Mesodermal cell (in vitro differentiated cells): ENCODE measurements around the gene TRPM8.

Source experiments
- H3K27ac ChIP-seq: 2 replicates; pipeline ENCODE4 v1.7.0; 2013; ENCODE audit warnings: mild to moderate bottlenecking, low read depth, low read length, moderate library complexity; ENCODE audit not compliant: severe bottlenecking
- H3K36me3 ChIP-seq: 2 replicates; pipeline ENCODE4 v1.7.1; 2013; ENCODE audit warnings: mild to moderate bottlenecking, low read length, moderate library complexity; ENCODE audit not compliant: control insufficient read depth, insufficient read depth
- H3K4me1 ChIP-seq: one replicate; pipeline ENCODE4 v1.7.1; 2013; ENCODE audit warnings: mild to moderate bottlenecking, low read length; ENCODE audit not compliant: insufficient read depth, control insufficient read depth, poor library complexity, severe bottlenecking
- H3K4me3 ChIP-seq: 2 replicates; pipeline ENCODE4 v1.7.0; 2013; ENCODE audit warnings: low read length, control low read depth, mild to moderate bottlenecking; ENCODE audit not compliant: insufficient read depth, poor library complexity, severe bottlenecking; ENCODE audit errors: extremely low read depth
- H3K9me3 ChIP-seq: 2 replicates; pipeline ENCODE4 v1.7.1; 2013; ENCODE audit warnings: mild to moderate bottlenecking, low read length, moderate library complexity; ENCODE audit not compliant: control insufficient read depth
- WGBS, 2 experiments: methylation state at CpG; one replicate each; pipeline ENCODE4 v1.1.5; 2013; ENCODE audit warnings: missing lambda C conversion rate in 2 of 2; ENCODE audit not compliant: insufficient coverage in 2 of 2; 5-methylcytosine and 5-hydroxymethylcytosine counted together

The TRPM8 gene

DNA sequence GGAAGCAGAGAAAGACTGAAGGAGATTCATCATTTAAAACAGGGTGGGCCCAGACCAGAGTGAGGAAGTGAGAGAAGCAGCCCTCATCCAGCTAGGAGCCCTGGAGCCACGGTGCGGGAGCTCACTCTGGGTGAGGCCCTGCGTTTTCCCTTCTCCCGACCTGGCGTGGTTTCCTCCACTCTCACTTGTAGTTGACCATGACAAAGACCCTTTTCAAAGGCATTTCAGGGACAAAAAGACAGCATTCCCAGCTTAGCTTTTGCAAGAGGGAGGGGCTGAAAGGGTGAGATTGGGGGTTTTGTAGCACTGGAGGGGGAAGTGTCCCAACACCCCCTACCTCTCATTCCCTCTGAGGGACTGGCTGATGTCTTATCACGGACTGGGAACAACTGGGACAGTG, 56.6 kb downstream of the TRPM8 start:
- Histone ChIP-seq H3K4me1 (peaks cover 27% of the 10 kb centered on the region), H3K27ac (peak overlapping the region; percentile 53), H3K4me3 (no peak overlapping the region), H3K36me3 (no peaks in the 10 kb centered on the region), H3K9me3 (no peaks in the 10 kb centered on the region)
- 75 to 80% methylated on average over 2 to 3 of the region's 6 CpGs for WGBS, 2 experiments

DNA sequence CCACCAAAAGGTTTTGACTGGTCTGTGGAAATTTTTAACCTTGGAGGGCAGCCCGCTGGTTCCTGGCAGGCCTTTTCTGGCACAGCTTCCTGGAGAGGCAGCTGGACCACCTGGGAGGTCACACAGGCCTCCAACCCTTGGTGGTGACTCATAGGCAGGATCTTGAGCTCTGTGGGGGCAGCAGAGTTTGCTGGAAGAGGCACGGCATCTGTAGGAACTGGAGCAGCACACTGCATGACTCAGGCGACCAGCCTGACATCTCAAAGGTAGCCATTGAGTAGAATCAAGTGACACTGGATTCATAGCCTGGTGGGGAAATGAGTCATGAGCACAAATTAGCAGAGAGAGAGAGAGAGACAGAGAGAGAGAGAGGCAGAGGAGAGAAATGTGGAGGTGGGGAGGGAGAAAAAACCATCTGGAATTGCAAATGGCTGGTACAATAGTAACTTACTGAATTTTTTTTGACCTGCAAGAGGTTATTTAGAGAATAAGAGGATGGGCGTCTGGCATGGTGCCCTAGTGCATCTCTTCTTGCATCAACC, 57.4 kb downstream of the TRPM8 start:
- 50% methylated on average over 4 of the region's 4 CpGs for WGBS, 2 experiments
- Histone ChIP-seq H3K4me1 (peaks cover 27% of the 10 kb centered on the region), H3K27ac (peak overlapping the region; percentile 57), H3K36me3 (no peaks in the 10 kb centered on the region), H3K9me3 (no peaks in the 10 kb centered on the region), H3K4me3 (no peak overlapping the region)

DNA sequence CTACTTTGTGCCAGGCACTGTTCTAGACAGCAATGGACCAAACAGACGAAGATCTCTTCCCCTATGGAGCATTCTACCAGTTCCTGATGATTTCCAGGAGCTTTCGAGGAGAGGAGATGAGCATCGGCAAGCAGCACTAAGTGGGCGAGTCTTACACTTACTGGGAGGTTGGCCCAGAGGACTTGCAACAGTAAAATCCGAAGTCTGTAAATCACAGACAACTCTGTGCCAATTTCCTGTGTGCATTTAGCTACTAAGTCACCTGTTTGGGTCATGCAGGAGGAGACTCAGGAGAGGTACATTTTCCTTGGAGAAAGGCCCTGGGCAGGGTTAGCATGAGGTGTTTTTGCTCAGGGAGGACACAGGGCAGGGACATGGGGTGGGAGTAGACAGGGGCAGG, 58.9 kb downstream of the TRPM8 start:
- Histone ChIP-seq H3K27ac (no peak overlapping the region), H3K4me3 (no peak overlapping the region), H3K9me3 (no peaks in the 10 kb centered on the region), H3K4me1 (peaks cover 27% of the 10 kb centered on the region), H3K36me3 (no peaks in the 10 kb centered on the region)
- 88 to 98% methylated on average over 4 to 5 of the region's 5 CpGs for WGBS, 2 experiments

DNA sequence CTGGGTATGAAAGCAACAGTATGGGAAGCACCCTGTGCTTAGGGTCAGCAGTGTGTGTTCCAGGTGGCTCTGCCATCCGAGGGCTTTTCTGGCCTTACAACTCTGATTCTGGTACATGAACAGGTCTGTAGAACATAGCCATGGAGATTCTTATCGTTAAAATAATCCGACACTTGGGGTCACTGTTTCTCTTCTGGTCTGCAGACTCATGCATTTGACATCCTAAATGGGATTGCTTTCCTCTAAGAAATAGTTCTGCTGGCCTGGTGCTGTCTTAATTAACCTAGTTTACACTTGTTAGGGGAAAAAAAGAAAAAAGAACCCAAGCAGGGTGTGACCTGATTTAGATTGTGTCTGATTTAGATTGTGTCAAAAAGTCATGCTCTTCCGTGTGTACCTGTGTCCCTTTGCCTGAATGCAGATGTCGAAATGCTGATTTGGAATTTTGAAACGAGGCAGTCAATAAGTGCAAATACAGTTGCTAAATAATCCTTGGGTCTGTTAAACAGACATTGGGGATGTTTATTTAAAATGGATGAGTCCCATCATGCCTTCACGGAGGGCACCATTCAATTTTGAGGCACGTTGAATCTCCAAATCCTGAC, 59.6 kb downstream of the TRPM8 start:
- 62 to 68% methylated on average over 8 of the region's 8 CpGs for WGBS, 2 experiments
- H3K4me1 ChIP-seq = peaks cover 31% of the 10 kb centered on the region
- H3K4me3 ChIP-seq = no peak overlapping the region
- H3K27ac ChIP-seq = no peak overlapping the region
- no peaks in the 10 kb centered on the region for H3K9me3 ChIP-seq
- no peaks in the 10 kb centered on the region for H3K36me3 ChIP-seq

DNA sequence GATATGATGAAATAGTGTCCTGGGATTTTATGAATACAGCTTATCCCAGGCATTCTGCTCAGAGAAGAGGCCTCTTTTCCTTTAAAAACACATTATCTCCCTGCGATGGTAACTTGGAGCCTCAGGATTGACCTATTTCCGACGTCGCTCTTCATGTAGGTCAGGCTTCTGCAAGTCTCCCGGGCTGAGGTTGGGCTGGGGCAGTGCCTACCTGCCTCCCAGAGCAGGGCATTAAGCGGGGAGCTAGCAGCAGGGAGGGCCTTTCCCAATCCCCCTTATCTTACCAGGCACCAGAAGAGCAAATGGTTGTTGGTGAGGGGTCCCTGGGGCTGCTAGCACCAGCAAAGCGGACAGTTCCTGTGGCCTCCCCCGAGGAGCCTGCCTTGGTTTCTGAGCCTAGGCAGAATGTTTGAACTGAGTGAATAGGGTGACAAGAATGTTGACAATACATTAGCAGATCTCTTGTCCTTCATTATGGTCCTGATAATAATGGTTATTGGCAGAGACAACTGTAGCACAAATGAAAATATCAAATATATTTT, 60.2 kb downstream of the TRPM8 start:
- no peak overlapping the region for H3K4me3 ChIP-seq
- H3K27ac ChIP-seq = no peak overlapping the region
- no peaks in the 10 kb centered on the region for H3K36me3 ChIP-seq
- no peaks in the 10 kb centered on the region for H3K9me3 ChIP-seq
- 80 to 100% methylated on average over 1 to 3 of the region's 8 CpGs for WGBS, 2 experiments
- peaks cover 32% of the 10 kb centered on the region for H3K4me1 ChIP-seq

DNA sequence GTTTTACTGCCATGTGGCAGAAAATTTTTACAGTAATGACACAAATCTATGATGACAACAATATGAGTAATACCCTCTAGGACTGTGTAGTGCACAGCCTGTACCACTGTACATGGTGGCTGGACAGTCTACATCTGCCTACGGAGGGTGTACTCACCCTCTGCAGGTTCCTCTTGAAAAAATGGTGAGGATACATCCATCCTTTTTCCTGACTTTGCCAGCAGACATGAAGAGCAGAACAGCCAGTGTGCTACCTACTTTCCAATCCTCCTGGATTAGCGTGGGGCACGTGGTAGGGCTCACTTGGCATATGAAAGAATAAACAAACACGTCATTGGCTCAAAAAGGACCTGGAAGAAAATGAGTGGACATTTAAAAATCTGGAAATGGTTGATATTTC, 62.6 kb downstream of the TRPM8 start:
- H3K4me1 ChIP-seq = peaks cover 21% of the 10 kb centered on the region
- 42 to 83% methylated on average over 2 to 3 of the region's 4 CpGs for WGBS, 2 experiments
- H3K4me3 ChIP-seq = no peak overlapping the region
- H3K36me3 ChIP-seq = no peaks in the 10 kb centered on the region
- no peak overlapping the region for H3K27ac ChIP-seq
- no peaks in the 10 kb centered on the region for H3K9me3 ChIP-seq

DNA sequence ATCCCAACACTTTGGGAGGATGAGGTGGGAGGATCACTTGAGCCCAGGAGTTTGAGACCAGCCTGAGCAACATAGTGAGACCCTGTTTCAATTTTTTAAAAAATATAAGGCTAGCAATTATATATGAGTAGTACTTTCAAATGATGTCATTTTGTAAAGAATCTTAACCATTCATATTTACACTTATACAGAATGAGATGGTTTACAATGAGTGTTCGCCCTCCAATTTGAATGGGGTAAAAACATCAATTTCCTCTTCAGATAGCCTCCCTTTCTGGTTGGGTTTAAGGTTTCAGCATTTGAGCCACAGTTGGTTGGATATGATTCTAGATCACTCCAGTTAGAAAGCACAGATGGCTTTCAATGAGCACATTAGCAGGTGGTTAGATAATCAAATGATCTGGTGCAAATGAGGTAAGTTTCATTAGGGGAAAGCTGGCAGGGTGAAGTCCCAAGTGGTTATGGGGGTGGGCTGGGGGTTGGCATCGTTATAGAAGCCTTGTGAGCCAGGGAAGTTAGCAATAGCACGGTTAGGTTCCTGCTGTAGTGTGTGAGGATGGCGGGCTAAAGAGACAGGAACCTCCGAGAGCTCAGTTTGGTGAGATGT, 63.9 kb downstream of the TRPM8 start:
- H3K9me3 ChIP-seq = no peaks in the 10 kb centered on the region
- WGBS, 2 experiments = 81 to 89% methylated on average over 3 to 4 of the region's 5 CpGs
- H3K27ac ChIP-seq = no peak overlapping the region
- no peak overlapping the region for H3K4me3 ChIP-seq
- peaks cover 8% of the 10 kb centered on the region for H3K4me1 ChIP-seq
- no peaks in the 10 kb centered on the region for H3K36me3 ChIP-seq

DNA sequence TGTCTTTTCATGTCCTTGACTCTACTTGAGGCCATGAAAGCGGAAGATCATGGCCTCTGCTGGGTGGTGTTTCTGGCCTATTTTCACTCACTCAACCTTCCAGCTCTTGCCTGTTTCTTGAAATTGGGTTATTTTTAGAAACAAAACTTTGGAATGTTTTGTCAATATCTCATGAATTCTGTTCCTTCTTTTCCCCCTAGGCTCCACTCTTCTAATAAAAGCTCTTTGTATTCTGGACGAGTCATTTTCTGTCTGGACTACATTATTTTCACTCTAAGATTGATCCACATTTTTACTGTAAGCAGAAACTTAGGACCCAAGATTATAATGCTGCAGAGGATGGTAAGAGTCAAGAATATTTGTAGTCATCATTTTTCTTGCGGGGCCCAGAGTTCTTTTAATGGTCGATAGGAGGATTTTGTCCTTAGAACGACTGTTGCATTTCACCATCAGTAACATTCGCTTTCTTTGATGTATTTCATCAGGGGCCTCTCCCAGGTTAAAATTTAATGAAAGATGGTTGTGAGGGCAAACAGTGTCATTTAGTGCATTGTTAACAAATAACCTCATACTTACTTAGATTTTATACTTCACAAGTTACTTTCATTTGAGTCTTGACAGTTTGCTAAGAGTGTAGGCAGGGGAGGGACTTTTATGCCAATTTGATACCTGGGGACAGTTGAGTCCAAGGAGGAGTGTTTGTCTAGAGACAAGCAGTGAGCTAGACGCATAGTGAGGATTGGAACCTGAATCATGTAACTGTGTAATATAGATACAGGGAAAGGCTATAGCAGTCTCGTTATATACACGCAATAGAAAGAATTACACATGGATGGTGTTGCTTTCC, 64.6 kb downstream of the TRPM8 start:
- no peak overlapping the region for H3K4me3 ChIP-seq
- WGBS, 2 experiments = 97 to 100% methylated on average over 3 to 5 of the region's 9 CpGs
- no peak overlapping the region for H3K27ac ChIP-seq
- H3K36me3 ChIP-seq = no peaks in the 10 kb centered on the region
- no peaks in the 10 kb centered on the region for H3K9me3 ChIP-seq
- peaks cover 5% of the 10 kb centered on the region for H3K4me1 ChIP-seq

DNA sequence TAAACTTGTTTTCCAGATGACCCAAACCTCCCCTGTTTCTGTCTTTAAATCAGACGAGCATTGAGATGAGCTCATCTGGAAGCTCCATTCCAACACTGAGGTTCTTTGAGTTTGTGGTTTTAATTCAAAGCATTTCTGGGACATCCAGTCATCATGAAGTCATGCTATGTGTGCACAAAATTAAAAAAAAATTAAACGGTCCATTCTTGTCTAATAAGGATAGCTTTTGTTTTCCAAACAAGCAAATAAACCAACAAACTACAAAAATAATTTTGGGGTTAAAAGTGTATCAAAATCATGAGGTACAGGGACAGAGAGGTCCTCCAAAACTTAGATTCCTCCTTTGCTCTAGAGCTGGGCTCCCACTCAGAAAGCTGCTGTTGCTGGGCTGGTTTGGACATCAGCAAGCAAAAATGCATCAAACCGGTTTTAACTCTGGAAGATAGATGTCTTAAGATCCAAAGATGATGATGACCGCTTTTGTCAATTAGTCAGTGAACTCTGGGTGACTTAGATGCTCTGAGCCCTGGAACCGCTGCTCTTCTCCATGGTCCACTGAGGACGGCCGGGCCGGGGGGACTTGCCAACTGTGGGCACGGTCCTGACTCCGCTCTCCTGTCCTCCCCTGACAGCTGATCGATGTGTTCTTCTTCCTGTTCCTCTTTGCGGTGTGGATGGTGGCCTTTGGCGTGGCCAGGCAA, 65.4 kb downstream of the TRPM8 start:
- Histone ChIP-seq H3K36me3 (no peaks in the 10 kb centered on the region), H3K4me3 (no peak overlapping the region), H3K27ac (no peak overlapping the region), H3K9me3 (no peaks in the 10 kb centered on the region), H3K4me1 (peaks cover 5% of the 10 kb centered on the region)
- WGBS, 2 experiments = 95 to 98% methylated on average over 11 of the region's 13 CpGs

DNA sequence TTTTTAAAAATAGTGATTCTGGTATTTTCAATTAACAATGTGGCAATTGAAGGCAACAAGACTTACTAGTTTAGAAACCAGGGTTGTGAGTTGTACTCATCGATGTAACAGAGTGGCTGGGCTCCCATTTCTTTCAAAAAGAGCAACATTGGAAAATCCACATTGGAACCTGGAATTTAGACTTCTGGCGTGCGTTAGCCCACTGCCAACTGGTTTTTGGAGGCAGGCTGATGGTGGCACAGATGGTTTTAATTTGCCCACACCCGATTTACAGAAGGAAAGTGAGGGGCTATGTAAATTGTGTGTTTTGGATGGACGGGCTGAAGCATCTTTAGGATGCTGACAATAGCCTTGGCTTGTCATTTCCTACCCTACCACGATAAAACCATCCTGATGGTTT, 66.3 kb downstream of the TRPM8 start:
- peaks cover 5% of the 10 kb centered on the region for H3K4me1 ChIP-seq
- no peak overlapping the region for H3K4me3 ChIP-seq
- 91 to 96% methylated on average over 4 to 6 of the region's 6 CpGs for WGBS, 2 experiments
- H3K27ac ChIP-seq = no peak overlapping the region
- H3K9me3 ChIP-seq = no peaks in the 10 kb centered on the region
- no peaks in the 10 kb centered on the region for H3K36me3 ChIP-seq
